Measurements from ENCODE around the gene NR2F1. TPM values are rescaled to one million over a fixed set of nuclear protein-coding genes. Genes with fewer than 3 reads are reported as not detected.

Gene NR2F1
- total RNA-seq, 1 donor from 2014 or later: 4.8 TPM

GRCh38 chr5:93642526-93642925, 59.5 kb downstream of the NR2F1 start:
- no peak for DNase-seq

Other genes starting within 250 kb of the NR2F1 start
- gene NR2F1-AS1, start 2.0 kb upstream of the NR2F1 start, total RNA-seq: 5.4 TPM
- gene POU5F2, start 158.4 kb downstream of the NR2F1 start, total RNA-seq: 4.9 TPM